Calu3 (cell line): ENCODE results near the gene EHD3. TPM values are rescaled to one million over a fixed set of nuclear protein-coding genes. Genes with fewer than 3 reads are reported as not detected.
A peak's percentile ranks its signal among the peaks of the same experiment; 100 is the strongest.
"Not testable (repeated sequence)": the region's sequence is repeated elsewhere in the genome, so short reads cannot be mapped to it uniquely, and the experiment has no call there.

Source experiments
- BruUV-seq: library from RNA; stranded (reverse); fragments of 400-500 nt; replicated peaks from 2 replicates; lab custom pipeline; 2021; lab: Mats Ljungman, UMichigan
- CTCF ChIA-PET: fragments of 300-600 bp; sonication (Branson Sonifier 250); formaldehyde crosslinking; loops from one replicate; lab custom pipeline; 2022; ENCODE audit warnings: antibody characterized with exemption; lab: Charles Lee
- DNase-seq: peaks from one replicate; pipeline ENCODE4 v3.0.0; 2022
- H3K27ac Mint-ChIP-seq: one replicate; pipeline ENCODE4 v1.8.0; 2022; ENCODE audit warnings: mixed read lengths; ENCODE audit not compliant: unreplicated experiment
- H3K27me3 Mint-ChIP-seq: one replicate; pipeline ENCODE4 v1.8.0; 2022; ENCODE audit warnings: mixed read lengths; ENCODE audit not compliant: unreplicated experiment
- H3K36me3 Mint-ChIP-seq: one replicate; pipeline ENCODE4 v1.8.0; 2022; ENCODE audit warnings: mild to moderate bottlenecking, moderate library complexity, mixed read lengths; ENCODE audit not compliant: insufficient read depth, unreplicated experiment
- H3K4me1 Mint-ChIP-seq: one replicate; pipeline ENCODE4 v1.8.0; 2022; ENCODE audit warnings: mild to moderate bottlenecking, low read depth, mixed read lengths; ENCODE audit not compliant: unreplicated experiment
- H3K4me3 Mint-ChIP-seq: one replicate; pipeline ENCODE4 v1.8.0; 2022; ENCODE audit warnings: mild to moderate bottlenecking, low read depth, moderate library complexity, mixed read lengths; ENCODE audit not compliant: unreplicated experiment
- H3K9me3 Mint-ChIP-seq: one replicate; pipeline ENCODE4 v1.8.0; 2022; ENCODE audit warnings: low read depth, mixed read lengths; ENCODE audit not compliant: unreplicated experiment
- intact Hi-C: fragments of 100-400 bp; cut with micrococcal nuclease; formaldehyde crosslinking; loops from one replicate; pipeline ENCODE4 v1.10.0; 2022; ENCODE audit not compliant: unreplicated experiment
- total RNA-seq: library from RNA; stranded (reverse); gene quantifications from 2 replicates; pipeline ENCODE4 v1.2.3, GENCODE V29; 2022
- TF ChIP-seq, protein P1 (sequence below): fragments of 200-600 bp; IDR thresholded peaks from one replicate; pipeline ENCODE4 v1.8.0; 2022; ENCODE audit warnings: antibody characterized with exemption; ENCODE audit not compliant: unreplicated experiment

EHD3 gene
- total RNA-seq, 1 experiment from 2014 or later = 1.7 TPM

DNA sequence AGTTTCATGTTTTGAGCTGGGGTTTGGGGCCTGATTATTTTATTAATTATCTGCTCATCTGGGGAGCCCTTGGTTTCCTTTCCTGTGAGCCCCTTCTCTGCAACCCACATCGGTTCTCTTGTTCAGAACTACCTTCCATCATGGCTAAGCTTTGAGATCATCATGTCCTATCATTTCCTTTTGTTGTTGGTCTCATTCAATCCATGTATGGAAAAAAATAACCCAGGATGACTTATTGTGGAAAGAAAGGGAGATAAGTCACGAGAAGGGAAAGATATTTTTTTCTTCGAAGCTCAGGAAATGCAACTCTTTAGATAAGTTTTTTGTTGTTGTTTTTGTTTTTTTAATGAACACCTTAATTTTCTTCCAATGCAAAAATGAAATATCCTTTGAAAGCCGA lies 43.7 kb downstream of the EHD3 start:
- no TSS peak for BruUV-seq
- no peak overlapping the region for H3K4me3 Mint-ChIP-seq
- intact Hi-C loops = no loop called here
- H3K4me1 Mint-ChIP-seq = no peaks in the 10 kb centered on the region
- no peaks in the 10 kb centered on the region for H3K36me3 Mint-ChIP-seq
- H3K27me3 Mint-ChIP-seq = peaks cover 50% of the 10 kb centered on the region
- H3K27ac Mint-ChIP-seq = no peak overlapping the region
- CTCF ChIA-PET = no interaction called here
- H3K9me3 Mint-ChIP-seq = no peaks in the 10 kb centered on the region
- TF ChIP-seq, protein P1, sequence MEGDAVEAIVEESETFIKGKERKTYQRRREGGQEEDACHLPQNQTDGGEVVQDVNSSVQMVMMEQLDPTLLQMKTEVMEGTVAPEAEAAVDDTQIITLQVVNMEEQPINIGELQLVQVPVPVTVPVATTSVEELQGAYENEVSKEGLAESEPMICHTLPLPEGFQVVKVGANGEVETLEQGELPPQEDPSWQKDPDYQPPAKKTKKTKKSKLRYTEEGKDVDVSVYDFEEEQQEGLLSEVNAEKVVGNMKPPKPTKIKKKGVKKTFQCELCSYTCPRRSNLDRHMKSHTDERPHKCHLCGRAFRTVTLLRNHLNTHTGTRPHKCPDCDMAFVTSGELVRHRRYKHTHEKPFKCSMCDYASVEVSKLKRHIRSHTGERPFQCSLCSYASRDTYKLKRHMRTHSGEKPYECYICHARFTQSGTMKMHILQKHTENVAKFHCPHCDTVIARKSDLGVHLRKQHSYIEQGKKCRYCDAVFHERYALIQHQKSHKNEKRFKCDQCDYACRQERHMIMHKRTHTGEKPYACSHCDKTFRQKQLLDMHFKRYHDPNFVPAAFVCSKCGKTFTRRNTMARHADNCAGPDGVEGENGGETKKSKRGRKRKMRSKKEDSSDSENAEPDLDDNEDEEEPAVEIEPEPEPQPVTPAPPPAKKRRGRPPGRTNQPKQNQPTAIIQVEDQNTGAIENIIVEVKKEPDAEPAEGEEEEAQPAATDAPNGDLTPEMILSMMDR = no peak
- DNase-seq = no peak

DNA sequence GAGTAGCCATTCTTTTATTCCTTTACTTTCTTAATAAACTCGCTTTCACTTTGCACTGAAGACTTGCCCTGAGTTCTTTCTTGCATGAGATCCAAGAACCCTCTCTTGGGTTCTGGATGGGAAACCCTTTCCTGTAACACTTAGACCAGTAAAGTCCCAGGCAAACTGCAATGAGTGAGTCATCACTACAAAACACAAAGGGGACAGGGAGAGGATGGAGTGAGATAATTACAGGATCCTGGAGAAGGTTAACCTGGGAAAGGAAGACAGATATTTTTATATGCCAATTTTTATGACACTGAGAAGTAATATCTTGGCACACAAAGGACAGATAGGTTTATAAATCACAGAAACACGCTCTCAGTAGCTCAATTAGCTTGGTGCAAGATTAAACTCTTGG lies 48.7 kb downstream of the EHD3 start:
- intact Hi-C loops = no loop called here
- TF ChIP-seq, protein P1 = no peak
- Mint-ChIP-seq H3K27me3 (peaks cover 10% of the 10 kb centered on the region), H3K36me3 (no peaks in the 10 kb centered on the region), H3K4me3 (no peak overlapping the region), H3K9me3 (peaks cover 3% of the 10 kb centered on the region), H3K4me1 (peaks cover 18% of the 10 kb centered on the region), H3K27ac (no peak overlapping the region)
- BruUV-seq = no TSS peak
- CTCF ChIA-PET = no interaction called here
- no peak for DNase-seq

DNA sequence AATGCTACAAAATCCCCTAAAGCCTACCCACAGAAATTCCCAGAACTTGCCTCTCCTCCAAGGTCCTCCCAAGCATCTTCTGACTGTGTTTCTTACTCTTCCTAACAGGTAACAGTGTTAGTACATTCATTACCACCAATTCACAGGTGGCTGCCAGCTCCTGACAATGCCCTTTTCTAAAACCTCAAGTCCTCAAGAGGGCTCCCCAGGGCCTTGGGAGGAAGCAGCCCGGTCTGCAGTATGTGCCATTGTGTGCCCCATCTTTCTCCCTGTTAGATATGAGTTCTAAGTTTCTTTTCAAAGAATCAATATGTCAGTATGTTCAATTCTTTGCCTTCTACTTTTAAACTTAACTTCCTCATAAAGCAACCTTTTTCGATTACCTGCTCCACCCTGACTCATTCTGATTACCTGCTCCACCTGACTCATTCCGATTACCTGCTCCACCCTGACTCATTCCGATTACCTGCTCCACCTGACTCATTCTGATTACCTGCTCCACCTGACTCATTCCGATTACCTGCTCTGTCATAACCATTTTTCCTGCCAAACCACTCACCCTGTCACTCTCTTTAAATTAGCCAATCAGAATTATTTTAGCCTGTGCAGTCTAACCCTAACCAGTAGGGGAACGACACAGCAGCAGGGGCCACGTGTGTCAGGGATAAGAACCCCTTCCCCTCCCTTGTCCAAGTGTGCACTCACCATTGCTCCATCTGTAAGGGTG lies 49.4 kb downstream of the EHD3 start:
- BruUV-seq, H3K27ac Mint-ChIP-seq, H3K9me3 Mint-ChIP-seq, CTCF ChIA-PET, H3K4me3 Mint-ChIP-seq, H3K36me3 Mint-ChIP-seq, intact Hi-C loops: not testable (repeated sequence)
- Mint-ChIP-seq H3K4me1 (peaks cover 18% of the 10 kb centered on the region), H3K27me3 (peaks cover 10% of the 10 kb centered on the region)
- DNase-seq = peak; percentile 5

DNA sequence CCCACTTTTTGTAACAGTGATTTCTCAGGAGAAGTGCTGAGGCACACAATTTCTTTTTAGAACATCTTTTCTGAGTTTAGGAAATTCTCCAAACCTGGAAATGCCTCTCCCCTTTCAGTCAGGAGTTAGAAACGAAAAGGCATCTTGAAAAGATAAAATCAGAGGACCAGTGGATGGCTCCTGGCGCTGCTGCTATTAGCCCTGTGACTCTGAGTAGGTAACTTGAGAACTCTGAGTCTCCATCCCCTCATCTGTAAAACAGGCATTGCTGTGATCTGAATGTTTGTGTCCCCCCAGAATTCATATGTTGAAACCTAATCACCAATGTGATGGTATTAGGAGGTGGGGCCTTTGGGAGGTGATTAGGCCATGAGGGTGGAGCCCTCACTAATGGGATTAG lies 50.2 kb downstream of the EHD3 start:
- H3K4me3 Mint-ChIP-seq = no peak overlapping the region

More for the DNA sequence above, 50.2 kb downstream of the EHD3 start:
- BruUV-seq = no TSS peak
- Mint-ChIP-seq H3K4me1 (peaks cover 18% of the 10 kb centered on the region), H3K27ac (no peak overlapping the region), H3K27me3 (peaks cover 4% of the 10 kb centered on the region), H3K9me3 (peaks cover 3% of the 10 kb centered on the region), H3K36me3 (no peaks in the 10 kb centered on the region)
- CTCF ChIA-PET = interaction anchor here (1.0 kb wide), 1 partner anchor 11 kb away, joined by 3 read pairs; no protein-coding TSS in a partner anchor
- no peak for DNase-seq
- intact Hi-C loops = no loop called here
- TF ChIP-seq, protein P1 = no peak
